GM21619 (cell line): ENCODE data around the gene KAZN.

Source experiments
- ATAC-seq: cut with Tn5 transposase; IDR thresholded peaks from one replicate; pipeline ENCODE4 v1.9.1; 2021; ENCODE audit not compliant: unreplicated experiment

Gene KAZN

GRCh38 chr1:14844356-14844755 is 245.9 kb downstream of the KAZN start:
- no peak for ATAC-seq

- no peak for ATAC-seq
These were observed 246.6 kb downstream of the KAZN start for GRCh38 chr1:14844923-14845617.

- ATAC-seq: no peak
These were observed 247.4 kb downstream of the KAZN start for GRCh38 chr1:14845851-14846250.

- no peak for ATAC-seq
These were observed 248.2 kb downstream of the KAZN start for GRCh38 chr1:14846688-14847087.

GRCh38 chr1:14848203-14848602 is 249.7 kb downstream of the KAZN start:
- ATAC-seq: no peak

GRCh38 chr1:14848625-14849024 is 250.1 kb downstream of the KAZN start:
- ATAC-seq: no peak

- ATAC-seq: no peak
These were observed 250.6 kb downstream of the KAZN start for GRCh38 chr1:14849038-14849437.

GRCh38 chr1:14850563-14850962 is 252.1 kb downstream of the KAZN start:
- ATAC-seq: no peak

- no peak for ATAC-seq
These were observed 253.3 kb downstream of the KAZN start for GRCh38 chr1:14851760-14852159.

GRCh38 chr1:14852291-14852690 is 253.8 kb downstream of the KAZN start:
- ATAC-seq: no peak

- ATAC-seq: no peak
These were observed 255.0 kb downstream of the KAZN start for GRCh38 chr1:14853518-14853917.

- no peak for ATAC-seq
These were observed 256.8 kb downstream of the KAZN start for GRCh38 chr1:14855268-14855667.

- ATAC-seq: no peak
These were observed 257.3 kb downstream of the KAZN start for GRCh38 chr1:14855801-14856200.

- ATAC-seq: no peak
These were observed 259.1 kb downstream of the KAZN start for GRCh38 chr1:14857436-14858195.

- ATAC-seq: no peak
These were observed 263.8 kb downstream of the KAZN start for GRCh38 chr1:14862114-14862771.

GRCh38 chr1:14865106-14865505 is 266.6 kb downstream of the KAZN start:
- ATAC-seq: no peak

GRCh38 chr1:14866911-14867612 is 268.6 kb downstream of the KAZN start:
- no peak for ATAC-seq

GRCh38 chr1:14869187-14869586 is 270.7 kb downstream of the KAZN start:
- no peak for ATAC-seq

GRCh38 chr1:14871218-14871970 is 272.9 kb downstream of the KAZN start:
- ATAC-seq: no peak

- no peak for ATAC-seq
These were observed 274.3 kb downstream of the KAZN start for GRCh38 chr1:14872762-14873161.

- no peak for ATAC-seq
These were observed 275.2 kb downstream of the KAZN start for GRCh38 chr1:14873677-14874076.
